Measurements from ENCODE around the gene CKLF.
A peak's percentile ranks its signal among the peaks of the same experiment; 100 is the strongest.
"Not testable (repeated sequence)": the region's sequence is repeated elsewhere in the genome, so short reads cannot be mapped to it uniquely, and the experiment has no call there.

The CKLF gene

GRCh38 chr16:66563574-66564334 lies 11.4 kb downstream of the CKLF start:
- no peak for DNase-seq (ENCODE audit: low read depth)
- no peak for TF ChIP-seq CTCF (conservative IDR thresholded peaks at IDR 0.05; ENCODE audit: low read depth, low read length)
- no peak overlapping the region for H3K4me3 ChIP-seq (ENCODE audit: low read depth, low read length)

GRCh38 chr16:66566051-66566901 lies 13.9 kb downstream of the CKLF start, which contains the start of gene CMTM1:
Gene CMTM1, plus strand, starts transcription at chr16:66566439. Its CDS starts 75 bp downstream, at chr16:66566514.
- TF ChIP-seq CTCF (conservative IDR thresholded peaks at IDR 0.05; ENCODE audit: low read depth, low read length): no peak

GRCh38 chr16:66567270-66567669 lies 14.9 kb downstream of the CKLF start:
- not testable (repeated sequence) for H3K4me3 ChIP-seq (ENCODE audit: low read depth, low read length); DNase-seq (ENCODE audit: low read depth)

More at GRCh38 chr16:66566051-66566901, 13.9 kb downstream of the CKLF start, which contains the start of gene CMTM1:
- DNase-seq (ENCODE audit: low read depth): no peak
- H3K4me3 ChIP-seq (ENCODE audit: low read depth, low read length): no peak within 1 kb of the TSS

- H3K4me3 ChIP-seq (ENCODE audit: low read depth, low read length): no peak overlapping the region
- no peak for TF ChIP-seq CTCF (conservative IDR thresholded peaks at IDR 0.05; ENCODE audit: low read depth, low read length)
- peak; percentile 49 for DNase-seq (ENCODE audit: low read depth)
Observed at GRCh38 chr16:66568355-66568754, 16.0 kb downstream of the CKLF start.

- DNase-seq (ENCODE audit: low read depth): peak; percentile 69
- H3K4me3 ChIP-seq (ENCODE audit: low read depth, low read length): no peak overlapping the region
- TF ChIP-seq CTCF (conservative IDR thresholded peaks at IDR 0.05; ENCODE audit: low read depth, low read length): no peak
Observed at GRCh38 chr16:66569131-66569530, 16.8 kb downstream of the CKLF start.

- peak; percentile 74 for DNase-seq (ENCODE audit: low read depth)
- no peak for TF ChIP-seq CTCF (conservative IDR thresholded peaks at IDR 0.05; ENCODE audit: low read depth, low read length)
- no peak overlapping the region for H3K4me3 ChIP-seq (ENCODE audit: low read depth, low read length)
Observed at GRCh38 chr16:66569827-66570405, 17.5 kb downstream of the CKLF start.

GRCh38 chr16:66572356-66572755 lies 20.0 kb downstream of the CKLF start:
- H3K4me3 ChIP-seq (ENCODE audit: low read depth, low read length): no peak overlapping the region
- no peak for TF ChIP-seq CTCF (conservative IDR thresholded peaks at IDR 0.05; ENCODE audit: low read depth, low read length)
- DNase-seq (ENCODE audit: low read depth): no peak

All from choroid plexus epithelial cell (primary cell).